ENCODE data around the gene TSEN34.
"Not testable (repeated sequence)": the region's sequence is repeated elsewhere in the genome, so short reads cannot be mapped to it uniquely, and the experiment has no call there.

DNA sequence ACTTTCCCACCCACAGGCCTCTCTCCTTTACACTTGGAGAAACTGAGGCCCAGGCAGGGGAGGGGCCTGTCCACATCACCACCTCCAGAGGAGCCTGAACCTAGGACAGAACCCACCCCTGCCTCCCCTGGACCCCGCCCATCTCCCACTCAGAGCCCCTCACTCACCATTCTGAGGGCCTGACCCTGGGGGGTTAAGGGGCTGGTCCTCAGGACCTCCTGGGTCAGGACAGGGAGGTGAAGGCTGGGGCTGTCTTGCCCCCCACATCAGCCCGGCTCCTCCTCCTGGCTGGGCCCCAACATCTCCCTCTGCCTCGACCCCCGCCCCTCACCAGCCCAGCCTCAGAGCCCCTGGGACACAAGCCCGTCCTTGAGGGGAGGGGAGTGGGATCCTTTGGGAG, 28.6 kb downstream of the TSEN34 start:
- TF ChIP-seq CTCF, POLR2A (IDR thresholded peaks at IDR 0.05): not testable (repeated sequence)

Data from lower leg skin (tissue), 3 donors.